ENCODE data around the gene TDP1.

Gene TDP1

GRCh38 chr14:89955745-89956660, at the start of gene TDP1:
TSS of gene TDP1 (plus strand) at chr14:89955927. CDS start at chr14:89963115, 7,188 bp downstream.
- peak; percentile 98 for DNase-seq (ENCODE audit: low read depth)
- no peak for TF ChIP-seq CTCF (conservative IDR thresholded peaks at IDR 0.05; ENCODE audit: low read depth, low read length)
- H3K4me3 ChIP-seq (ENCODE audit: low read depth, low read length), result peak within 1 kb of the TSS; percentile 71

GRCh38 chr14:89906000-89906399, 49.7 kb upstream of the TDP1 start:
- no peak for TF ChIP-seq CTCF (conservative IDR thresholded peaks at IDR 0.05; ENCODE audit: low read depth, low read length)
- DNase-seq (ENCODE audit: low read depth), result no peak
- H3K4me3 ChIP-seq (ENCODE audit: low read depth, low read length), result no peak overlapping the region

GRCh38 chr14:89907655-89908054, 48.1 kb upstream of the TDP1 start:
- DNase-seq (ENCODE audit: low read depth), result no peak
- TF ChIP-seq CTCF (conservative IDR thresholded peaks at IDR 0.05; ENCODE audit: low read depth, low read length), result no peak
- H3K4me3 ChIP-seq (ENCODE audit: low read depth, low read length), result no peak overlapping the region

GRCh38 chr14:89908712-89909450, 46.8 kb upstream of the TDP1 start:
- no peak for DNase-seq (ENCODE audit: low read depth)
- TF ChIP-seq CTCF (conservative IDR thresholded peaks at IDR 0.05; ENCODE audit: low read depth, low read length), result no peak
- H3K4me3 ChIP-seq (ENCODE audit: low read depth, low read length), result no peak overlapping the region

GRCh38 chr14:89909586-89909985, 46.1 kb upstream of the TDP1 start:
- no peak for DNase-seq (ENCODE audit: low read depth)
- H3K4me3 ChIP-seq (ENCODE audit: low read depth, low read length), result no peak overlapping the region
- no peak for TF ChIP-seq CTCF (conservative IDR thresholded peaks at IDR 0.05; ENCODE audit: low read depth, low read length)

- no peak overlapping the region for H3K4me3 ChIP-seq (ENCODE audit: low read depth, low read length)
- DNase-seq (ENCODE audit: low read depth), result no peak
- TF ChIP-seq CTCF (conservative IDR thresholded peaks at IDR 0.05; ENCODE audit: low read depth, low read length), result no peak
Observed at GRCh38 chr14:89910691-89911009, 45.1 kb upstream of the TDP1 start.
